NCI-H510A treated with DMSO at 0.1 percent for 48 hours (cell line): Measurements from ENCODE around the gene ATAD3B.
"Not testable (repeated sequence)": the region's sequence is repeated elsewhere in the genome, so short reads cannot be mapped to it uniquely, and the experiment has no call there.

Source experiments
- DNase-seq: peaks from one replicate; lab custom pipeline; 2025; lab: John Stamatoyannopoulos, UW

The ATAD3B gene

DNA sequence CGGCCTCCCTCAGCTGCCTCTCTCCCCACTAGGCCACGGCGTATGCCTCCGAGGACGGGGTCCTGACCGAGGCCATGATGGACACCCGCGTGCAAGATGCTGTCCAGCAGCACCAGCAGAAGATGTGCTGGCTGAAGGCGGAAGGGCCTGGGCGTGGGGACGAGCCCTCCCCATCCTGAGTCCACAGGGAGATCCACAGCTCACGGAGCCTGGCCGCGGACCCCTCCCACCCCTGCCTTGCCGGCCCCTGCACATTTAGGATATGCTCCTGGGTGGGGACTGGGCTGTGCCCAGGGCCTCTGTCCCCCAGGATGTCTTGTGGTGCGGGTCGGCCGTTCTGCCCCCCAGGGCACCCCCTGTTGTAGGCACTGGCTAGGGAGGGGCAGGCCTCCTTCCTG lies 62.3 kb downstream of the ATAD3B start:
- DNase-seq, result not testable (repeated sequence)

DNA sequence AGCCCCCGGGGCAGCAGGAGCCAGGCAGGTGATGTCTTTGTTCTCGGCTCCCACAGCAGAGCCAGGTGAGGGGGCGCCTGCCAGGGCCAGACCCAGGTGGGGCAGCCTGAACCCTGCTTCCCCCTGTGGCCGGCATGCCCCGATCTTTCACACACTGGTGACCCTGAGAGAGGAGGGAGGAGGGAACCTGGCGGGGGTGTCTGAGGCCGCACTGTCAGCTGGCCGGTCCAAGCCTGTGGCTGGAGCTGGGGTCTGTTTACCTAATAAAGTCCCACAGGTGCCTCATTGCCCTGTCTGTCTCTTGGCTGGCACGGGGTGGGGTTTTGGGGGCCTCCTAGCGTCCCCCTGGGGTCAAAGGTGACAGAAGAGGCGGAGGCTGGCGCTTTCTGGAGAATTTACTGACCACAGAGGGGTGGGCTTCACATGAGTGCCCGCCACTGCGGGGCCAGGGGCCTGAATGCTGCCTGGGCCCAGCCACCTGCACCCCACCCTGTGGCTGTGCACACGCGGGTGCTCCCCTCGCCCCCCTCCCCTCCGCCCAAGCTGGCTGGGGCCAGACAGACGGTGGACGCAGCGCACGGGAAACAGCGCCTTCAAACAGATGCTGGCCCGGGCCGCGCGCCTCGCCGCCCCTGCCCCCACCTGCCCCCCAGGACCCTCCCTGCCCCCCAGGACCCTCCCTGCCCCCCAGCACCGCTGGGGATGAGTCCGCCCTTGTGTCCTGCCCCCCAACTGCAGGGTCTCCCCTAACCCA lies 63.0 kb downstream of the ATAD3B start:
- no peak for DNase-seq

GRCh38 chr1:1535201-1536018 lies 63.8 kb downstream of the ATAD3B start:
- DNase-seq, result no peak

GRCh38 chr1:1536019-1536937 lies 64.7 kb downstream of the ATAD3B start:
- no peak for DNase-seq

- no peak for DNase-seq
These were observed 65.5 kb downstream of the ATAD3B start for GRCh38 chr1:1536938-1537546.

DNA sequence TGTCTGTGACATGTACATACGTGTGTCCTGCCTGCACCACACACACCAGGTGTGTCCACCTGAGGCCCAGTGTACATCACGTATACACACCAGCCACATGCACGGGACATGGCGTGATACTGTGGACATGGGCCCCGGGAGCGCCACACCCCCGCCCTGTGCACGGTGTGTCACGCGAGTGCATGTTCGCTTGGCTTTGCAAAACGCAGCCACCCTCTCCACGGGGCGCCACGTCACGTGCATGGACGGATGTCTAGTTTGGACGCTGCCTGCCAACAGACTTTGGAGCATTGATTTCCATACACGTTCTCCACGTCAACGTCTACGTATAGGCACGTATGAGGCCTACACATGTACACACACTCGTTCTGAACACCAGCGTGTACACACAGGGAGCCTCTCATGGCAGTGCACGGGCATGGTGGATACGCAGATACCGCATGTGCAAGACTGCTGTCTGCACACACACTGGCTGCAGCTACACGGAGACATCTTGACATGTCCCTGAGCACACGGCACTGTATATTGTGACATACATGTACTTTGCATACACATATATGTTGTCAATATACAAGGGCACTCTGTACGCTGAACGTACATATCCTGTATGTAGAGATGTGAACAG lies 66.2 kb downstream of the ATAD3B start:
- DNase-seq, result no peak

- DNase-seq, result no peak
These were observed 66.8 kb downstream of the ATAD3B start for GRCh38 chr1:1538334-1538733.

DNA sequence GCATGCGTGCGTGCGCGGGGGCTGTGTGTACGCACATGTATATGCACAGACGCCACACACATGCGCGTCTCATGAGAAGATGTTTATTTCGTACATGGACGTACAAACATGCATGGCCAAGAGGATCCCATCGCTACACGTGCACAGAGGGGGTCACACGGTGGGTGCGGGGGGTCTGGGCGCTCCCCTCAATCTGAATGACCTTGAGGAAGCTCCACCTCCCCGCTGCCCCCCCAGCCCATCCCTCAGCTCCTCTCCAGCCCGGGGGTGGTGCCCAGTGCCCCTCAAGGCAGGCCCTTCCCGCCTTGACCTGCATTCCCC lies 67.4 kb downstream of the ATAD3B start:
- DNase-seq, result no peak

DNA sequence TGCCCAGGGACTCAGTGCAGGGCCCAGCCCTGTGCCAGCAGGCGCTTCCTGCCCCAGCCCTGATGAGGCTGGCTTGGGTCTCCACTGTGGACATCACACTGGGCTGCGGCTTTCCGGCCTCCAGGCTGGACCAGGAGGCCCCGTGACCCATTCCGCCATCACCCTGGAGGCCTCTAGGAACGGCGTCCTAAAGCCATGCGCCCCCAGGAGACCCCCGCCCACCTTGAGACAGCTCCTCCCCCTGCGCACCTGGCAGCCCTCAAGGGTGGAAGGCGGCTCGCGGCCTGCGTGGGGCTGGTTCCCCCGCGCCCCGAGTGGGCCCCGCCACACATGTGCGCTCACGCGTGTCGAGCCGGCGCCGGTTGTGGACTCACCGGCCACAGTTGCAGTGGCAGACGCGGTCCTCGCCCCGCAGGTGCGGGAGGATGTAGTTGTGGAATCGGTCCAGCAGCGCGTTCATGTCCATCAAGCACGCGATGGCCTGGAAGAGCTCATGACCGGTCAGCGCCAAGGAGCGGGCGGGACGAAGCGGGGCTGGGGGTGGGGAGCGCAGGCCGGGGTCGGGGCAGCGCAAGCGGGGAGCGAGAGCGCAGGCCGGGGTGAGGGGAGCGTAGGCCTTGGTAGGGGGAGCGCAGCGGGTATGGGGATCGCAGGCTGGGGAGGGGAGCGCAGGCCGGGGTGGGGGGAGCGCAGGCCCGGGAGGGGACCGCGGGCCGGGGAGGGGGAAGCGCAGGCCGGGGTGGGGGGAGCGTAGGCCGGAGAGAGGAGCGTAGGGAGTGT lies 67.9 kb downstream of the ATAD3B start:
- DNase-seq, result peak; percentile 35

- peak; percentile 93 for DNase-seq
These were observed 68.7 kb downstream of the ATAD3B start, which contains the start of gene TMEM240 for GRCh38 chr1:1540090-1540817. TSS of gene TMEM240 (minus strand) at chr1:1540624. CDS start at chr1:1540346, 278 bp downstream.

- DNase-seq, result no peak
These were observed 69.5 kb downstream of the ATAD3B start for GRCh38 chr1:1540818-1541628.

DNA sequence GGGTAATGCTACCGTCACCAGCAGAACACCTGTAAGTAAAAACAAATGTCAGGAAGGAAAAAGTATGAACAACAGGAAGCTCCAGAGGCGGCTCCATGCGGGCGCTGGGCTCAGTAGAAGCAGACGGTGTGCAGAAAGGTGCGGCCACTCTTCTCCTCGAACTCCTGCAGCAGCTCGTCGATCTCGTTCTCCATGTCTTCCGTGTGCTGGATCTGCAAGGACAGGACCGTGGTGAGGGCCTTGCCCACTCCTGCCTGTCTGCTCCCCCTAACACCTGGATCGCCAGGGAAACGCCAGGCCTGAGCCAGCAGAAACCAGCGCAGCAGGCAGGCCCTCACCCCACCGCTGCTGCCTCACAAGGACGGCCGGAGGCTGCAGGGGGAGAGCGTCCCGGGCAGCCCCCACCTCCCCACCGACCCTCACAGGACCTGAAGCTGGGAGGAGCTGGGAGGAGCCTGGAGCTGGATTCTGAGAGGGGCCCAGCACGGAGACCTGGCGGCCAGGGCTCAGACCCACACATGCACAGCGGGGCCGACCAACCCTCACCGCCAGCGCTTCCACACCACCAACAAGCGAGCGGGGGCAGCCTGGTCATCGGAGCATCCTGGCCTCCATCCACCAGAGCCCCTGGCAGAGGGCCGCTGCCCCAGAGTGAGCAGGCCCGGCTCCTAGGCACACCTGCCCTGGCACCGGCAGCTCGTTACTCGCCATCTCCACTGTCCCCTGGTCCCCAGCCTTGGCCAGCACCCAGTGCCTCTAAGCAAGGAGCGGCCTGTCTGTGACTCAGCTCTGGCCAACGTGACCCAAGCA lies 70.6 kb downstream of the ATAD3B start:
- peak; percentile 41 for DNase-seq

DNA sequence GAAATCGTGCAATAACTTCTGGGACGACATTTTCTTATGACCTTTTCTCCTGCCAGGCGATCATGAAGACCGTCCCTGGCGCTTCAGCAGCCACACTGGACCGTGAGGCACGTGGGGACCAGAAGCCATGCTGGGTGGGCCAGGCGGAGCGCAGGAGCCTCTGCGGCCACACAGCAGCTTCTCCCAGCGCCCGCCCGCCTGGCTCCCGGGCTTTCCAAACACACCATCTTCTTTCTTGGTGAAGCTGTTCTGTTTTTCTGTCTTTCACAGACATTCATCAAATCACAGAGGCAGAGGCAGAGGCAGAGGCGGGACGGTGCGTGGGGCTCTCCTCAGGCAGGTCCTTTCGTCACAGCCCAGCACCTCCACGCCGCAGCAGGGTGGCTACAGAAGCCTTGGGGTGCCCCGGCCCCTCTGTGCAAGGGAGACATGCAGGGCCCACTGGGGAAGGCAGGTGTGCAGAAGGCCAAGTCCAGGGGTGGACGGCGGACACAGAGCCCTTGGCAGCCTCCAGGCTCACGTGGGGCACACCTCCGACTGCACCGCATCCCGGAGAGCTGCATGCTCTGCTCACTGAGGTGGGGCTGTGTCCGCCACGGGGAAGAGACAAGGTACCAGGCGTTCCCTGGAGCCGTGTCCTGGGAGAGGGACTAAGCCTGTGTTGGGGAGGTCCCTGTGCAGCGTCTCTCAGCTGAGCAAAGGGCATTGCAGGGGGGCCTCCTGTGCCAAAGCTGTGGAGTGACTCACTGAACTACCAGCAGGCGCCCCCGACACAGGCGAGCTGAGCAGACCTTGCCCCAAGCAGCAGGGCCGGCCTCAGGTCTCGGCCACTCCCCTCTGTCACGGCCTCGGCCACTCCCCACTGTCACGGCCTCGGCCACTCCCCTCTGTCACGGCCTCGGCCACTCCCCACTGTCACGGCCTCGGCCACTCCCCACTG lies 71.5 kb downstream of the ATAD3B start:
- DNase-seq, result no peak

DNA sequence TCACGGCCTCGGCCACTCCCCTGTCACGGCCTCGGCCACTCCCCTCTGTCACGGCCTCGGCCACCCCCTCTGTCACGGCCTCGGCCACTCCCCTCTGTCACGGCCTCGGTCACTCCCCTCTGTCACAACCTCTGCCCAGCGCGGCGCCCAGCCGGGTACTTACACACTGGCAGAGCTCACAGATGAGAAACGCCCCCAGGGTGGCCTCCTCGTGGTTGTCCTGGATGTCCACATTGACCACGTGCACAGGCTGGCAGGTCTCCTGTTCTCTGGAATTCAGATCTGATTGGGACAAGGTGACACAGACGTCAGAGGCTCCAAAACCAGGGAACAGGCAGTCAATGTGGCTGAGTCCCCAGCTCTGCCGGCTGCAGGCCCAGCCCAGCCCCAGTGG lies 72.1 kb downstream of the ATAD3B start:
- DNase-seq, result no peak

DNA sequence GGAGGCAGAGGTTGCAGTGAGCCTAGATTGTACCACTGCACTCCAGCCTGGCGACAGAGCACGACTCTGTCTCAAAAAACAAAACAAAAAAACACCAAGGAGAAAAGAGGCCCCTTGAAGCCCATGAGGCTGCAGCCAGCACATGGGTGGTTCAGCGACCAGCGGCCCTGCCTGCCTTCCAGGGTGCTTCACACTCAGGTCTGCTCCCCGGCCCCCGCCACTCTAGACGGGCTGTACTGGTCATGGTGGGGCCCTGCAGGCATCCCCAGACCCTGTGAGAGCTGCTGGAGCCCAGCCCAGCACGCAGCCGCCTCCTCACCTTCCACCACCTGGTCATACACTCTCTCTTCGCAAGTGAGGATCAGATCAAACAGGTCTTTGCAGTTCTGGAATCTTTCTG lies 73.0 kb downstream of the ATAD3B start:
- no peak for DNase-seq
